GM19397 (cell line): ENCODE data around the gene IRF4.
"Not testable (repeated sequence)": the region's sequence is repeated elsewhere in the genome, so short reads cannot be mapped to it uniquely, and the experiment has no call there.

Experiments used
- ATAC-seq: cut with Tn5 transposase; IDR thresholded peaks from one replicate; pipeline ENCODE4 v1.9.1; 2021; ENCODE audit warnings: mild to moderate bottlenecking, moderate library complexity; ENCODE audit not compliant: unreplicated experiment

IRF4 gene

GRCh38 chr6:411402-412145 lies 20.0 kb downstream of the IRF4 start:
- ATAC-seq, result no peak

- no peak for ATAC-seq
Observed at GRCh38 chr6:412146-412886, 20.8 kb downstream of the IRF4 start.

DNA sequence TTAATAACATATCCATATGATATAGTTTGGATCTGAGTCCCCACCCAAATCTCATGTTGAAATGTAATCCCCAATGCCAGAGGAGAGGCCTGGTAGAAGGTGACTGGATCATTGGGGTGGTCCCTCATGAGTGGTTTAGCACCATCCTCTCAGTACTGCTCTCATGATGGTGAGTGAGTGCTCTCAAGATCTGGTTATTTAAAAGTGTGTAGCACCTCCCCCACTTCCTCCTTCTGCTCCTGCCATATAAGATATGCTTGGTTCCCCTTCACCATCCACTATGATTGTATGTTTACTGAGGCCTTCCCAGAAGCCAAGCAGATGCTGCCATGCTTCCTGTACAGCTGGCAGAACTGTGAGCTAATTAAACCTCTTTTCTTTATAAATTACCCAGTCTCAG lies 22.9 kb downstream of the IRF4 start:
- ATAC-seq, result no peak

- no peak for ATAC-seq
Observed at GRCh38 chr6:415087-415486, 23.5 kb downstream of the IRF4 start.

DNA sequence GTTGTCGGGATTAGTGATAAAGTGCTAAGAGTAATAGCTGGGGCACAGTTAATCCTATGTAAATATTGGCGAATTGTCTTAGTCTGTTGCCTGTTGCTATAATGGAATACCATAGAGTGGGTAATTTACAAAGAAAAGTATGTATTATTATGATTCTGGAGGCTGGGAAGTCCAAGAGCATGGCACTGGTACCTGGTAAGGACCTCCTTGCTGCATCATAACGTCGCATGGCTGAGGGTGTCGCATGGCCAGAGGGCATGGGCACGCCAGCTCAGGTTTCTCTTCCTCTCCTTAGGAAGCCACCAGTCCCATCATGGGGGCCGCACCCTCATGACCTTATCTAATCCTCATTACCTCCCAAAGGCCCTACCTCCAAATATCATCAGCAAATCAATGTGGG lies 29.7 kb downstream of the IRF4 start:
- ATAC-seq, result no peak

GRCh38 chr6:422433-423054 lies 31.0 kb downstream of the IRF4 start:
- ATAC-seq, result no peak

- ATAC-seq, result no peak
Observed at GRCh38 chr6:423055-423798, 31.7 kb downstream of the IRF4 start.

- ATAC-seq, result no peak
Observed at GRCh38 chr6:423799-424345, 32.3 kb downstream of the IRF4 start.

GRCh38 chr6:424741-425417 lies 33.3 kb downstream of the IRF4 start:
- no peak for ATAC-seq

DNA sequence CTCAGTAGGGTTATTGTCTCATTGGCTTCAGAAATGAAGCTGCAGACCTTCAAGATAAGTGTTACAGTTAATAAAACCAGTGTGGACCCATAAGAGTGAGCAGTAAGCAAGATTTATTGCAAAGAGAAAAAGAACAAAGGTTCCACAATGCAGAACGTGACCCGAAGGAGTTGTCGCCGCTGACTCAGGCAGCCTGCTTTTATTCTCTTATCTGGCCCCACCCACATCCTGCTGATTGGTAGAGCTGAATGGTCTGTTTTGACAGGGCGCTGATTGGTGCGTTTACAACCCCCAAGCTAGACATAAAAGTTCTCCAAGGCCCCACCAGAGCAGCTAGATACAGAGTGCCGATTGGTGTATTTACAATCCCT lies 33.9 kb downstream of the IRF4 start:
- ATAC-seq, result not testable (repeated sequence)

GRCh38 chr6:426198-426738 lies 34.7 kb downstream of the IRF4 start:
- not testable (repeated sequence) for ATAC-seq

DNA sequence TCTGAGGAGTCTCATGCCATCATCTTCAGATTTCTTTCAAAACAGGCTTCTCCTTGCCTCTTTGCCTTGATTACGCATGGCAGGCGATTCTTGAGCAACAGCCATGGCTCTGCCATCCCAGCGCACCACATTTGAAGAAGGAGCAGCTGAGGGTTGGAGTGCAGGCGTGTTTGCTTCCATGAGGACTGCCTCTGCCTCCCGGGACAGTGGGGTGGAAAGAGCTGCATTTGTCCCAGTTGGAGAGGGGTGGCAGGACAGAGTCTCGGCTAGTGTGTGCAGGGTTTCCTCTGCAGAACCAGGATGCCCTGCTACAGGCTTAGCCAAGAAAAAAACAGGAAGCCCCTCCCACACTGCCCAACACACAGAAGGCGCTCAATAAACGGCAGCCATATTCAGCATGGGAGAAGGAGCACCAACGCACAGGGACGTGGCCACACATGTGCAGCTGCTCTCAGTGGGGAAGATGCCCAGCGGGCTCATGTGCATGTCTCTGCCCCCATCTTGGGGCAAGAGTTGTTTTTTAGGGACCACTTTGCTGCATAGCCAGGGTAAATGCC lies 36.6 kb downstream of the IRF4 start:
- ATAC-seq, result no peak

GRCh38 chr6:429515-430121 lies 38.1 kb downstream of the IRF4 start:
- no peak for ATAC-seq

- ATAC-seq, result no peak
Observed at GRCh38 chr6:431504-431903, 40.0 kb downstream of the IRF4 start.

GRCh38 chr6:431986-432385 lies 40.4 kb downstream of the IRF4 start:
- ATAC-seq, result no peak

DNA sequence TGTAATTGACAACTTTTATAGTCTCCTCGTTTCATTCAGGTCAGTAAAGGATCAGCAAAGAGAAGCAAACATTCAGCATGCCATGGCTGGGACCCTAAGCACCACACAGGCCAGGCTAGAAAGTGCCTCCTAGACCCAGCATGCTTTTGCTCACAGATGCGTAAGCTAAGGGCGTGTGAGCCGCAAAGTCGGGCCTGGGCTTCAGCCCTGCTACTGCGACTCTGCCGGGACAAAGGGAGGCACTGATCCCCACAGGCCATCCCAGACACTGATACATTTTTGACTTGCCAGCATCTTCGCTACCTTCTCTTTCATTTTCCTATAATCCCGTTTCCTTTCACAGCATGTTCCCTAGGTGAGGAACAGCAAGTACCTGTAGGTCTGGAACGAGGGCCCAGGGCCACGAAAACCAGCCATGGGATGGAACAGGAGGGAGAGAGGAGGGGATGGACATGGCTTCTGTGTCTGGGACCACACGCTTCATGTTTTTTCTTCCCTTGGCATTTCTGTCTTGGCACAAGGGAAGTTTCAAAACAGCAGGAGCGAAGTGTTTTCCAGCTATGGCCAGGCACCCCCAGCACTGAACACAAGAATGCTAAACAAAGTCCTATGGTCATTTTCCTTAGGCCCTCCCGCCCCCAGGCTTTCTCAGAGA lies 42.6 kb downstream of the IRF4 start:
- no peak for ATAC-seq

DNA sequence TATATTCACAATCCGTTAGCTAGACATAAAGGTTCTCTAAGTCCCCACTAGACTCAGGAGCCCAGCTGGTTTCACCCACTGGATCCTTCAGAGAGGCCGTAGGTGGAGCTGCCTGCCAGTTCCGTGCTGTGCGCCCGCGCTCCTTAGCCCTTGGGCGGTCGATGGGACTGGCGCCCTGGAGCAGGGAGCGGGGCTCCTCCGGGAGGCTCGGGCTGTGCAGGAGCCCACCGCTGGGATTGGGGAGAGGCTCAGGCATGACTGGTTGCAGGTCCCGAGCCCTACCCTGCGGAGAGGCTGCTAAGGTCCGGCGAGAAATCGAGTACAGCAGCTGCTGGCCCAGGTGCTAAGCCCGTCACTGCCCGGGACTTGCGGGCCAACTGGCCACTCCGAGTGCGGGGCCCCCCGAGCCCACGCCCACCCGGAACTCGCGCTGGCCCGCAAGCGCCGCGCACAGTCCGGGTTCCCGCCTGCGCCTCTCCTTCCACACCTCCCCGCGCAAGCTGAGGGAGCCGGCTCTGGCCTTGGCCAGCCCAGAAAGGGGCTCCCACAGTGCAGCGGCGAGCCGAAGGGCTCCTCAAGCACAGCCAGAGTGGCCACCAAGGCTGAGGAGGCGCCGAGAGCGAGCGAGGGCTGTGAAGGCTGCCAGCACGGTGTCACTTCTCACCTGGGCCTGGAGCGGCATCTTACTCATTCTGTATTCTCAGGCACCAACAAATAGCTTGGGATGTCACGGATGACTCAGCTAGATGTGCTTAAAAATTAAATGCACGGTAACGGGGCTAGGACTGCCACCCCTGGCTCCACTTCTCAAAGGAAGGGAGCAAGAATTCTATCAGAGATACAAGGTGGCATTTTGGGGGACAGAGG lies 44.1 kb downstream of the IRF4 start:
- ATAC-seq, result no peak
